AG08396 (cell line): ENCODE measurements around the gene DLX3.

Source experiments
- DNase-seq: peaks from one replicate; pipeline ENCODE4 v3.0.0; 2012; ENCODE audit warnings: low spot score, mixed read lengths

The DLX3 gene

DNA sequence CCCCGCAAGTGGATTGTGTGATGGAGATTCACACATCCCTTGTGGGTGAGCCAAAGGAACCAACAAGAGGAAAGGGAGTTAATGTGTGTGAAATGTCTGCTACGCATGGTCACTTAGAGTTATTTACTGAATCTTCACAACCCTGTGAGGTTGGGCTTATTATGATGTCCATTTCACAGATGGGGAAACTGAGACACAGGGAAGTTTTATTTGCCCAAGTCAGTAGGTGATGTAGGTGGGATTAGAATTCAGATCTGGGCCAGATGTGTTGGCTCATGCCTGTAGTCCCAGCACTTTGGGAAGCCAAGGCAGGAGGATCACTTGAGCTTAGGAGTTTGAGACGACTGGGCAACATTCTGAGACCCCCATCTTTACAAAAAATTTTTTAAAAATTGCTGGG is 37.7 kb downstream of the DLX3 start:
- DNase-seq: no peak

- no peak for DNase-seq
These were observed 38.2 kb downstream of the DLX3 start for GRCh38 chr17:49956780-49957179.

- no peak for DNase-seq
These were observed 39.9 kb downstream of the DLX3 start for GRCh38 chr17:49955157-49955556.

GRCh38 chr17:49952912-49953497 is 42.0 kb downstream of the DLX3 start:
- DNase-seq: no peak

- DNase-seq: peak; percentile 83
These were observed 42.7 kb downstream of the DLX3 start for GRCh38 chr17:49952209-49952911.

GRCh38 chr17:49951362-49952082 is 43.5 kb downstream of the DLX3 start:
- no peak for DNase-seq

GRCh38 chr17:49949634-49950033 is 45.4 kb downstream of the DLX3 start:
- DNase-seq: no peak

GRCh38 chr17:49946964-49947584 is 48.0 kb downstream of the DLX3 start:
- DNase-seq: no peak

DNA sequence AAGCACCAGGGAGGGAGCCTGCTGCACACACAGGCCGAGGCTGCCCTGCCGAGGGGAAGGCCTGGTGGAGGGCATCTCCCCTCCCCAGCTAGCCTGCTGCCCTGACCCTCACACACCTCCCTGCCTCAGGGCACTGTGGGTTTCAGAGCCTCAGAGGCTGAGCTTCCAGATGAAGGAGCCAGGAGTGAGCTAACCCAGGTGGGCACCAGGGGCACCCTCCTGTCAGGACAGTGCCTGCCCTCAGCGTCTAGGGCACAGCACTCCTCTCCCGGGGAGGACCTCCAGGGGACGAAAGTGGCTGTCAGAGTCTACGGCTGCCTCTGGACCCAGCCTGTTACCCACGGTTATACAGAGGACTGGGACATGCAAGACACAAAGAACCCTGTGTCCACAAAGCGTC is 48.8 kb downstream of the DLX3 start:
- no peak for DNase-seq

DNA sequence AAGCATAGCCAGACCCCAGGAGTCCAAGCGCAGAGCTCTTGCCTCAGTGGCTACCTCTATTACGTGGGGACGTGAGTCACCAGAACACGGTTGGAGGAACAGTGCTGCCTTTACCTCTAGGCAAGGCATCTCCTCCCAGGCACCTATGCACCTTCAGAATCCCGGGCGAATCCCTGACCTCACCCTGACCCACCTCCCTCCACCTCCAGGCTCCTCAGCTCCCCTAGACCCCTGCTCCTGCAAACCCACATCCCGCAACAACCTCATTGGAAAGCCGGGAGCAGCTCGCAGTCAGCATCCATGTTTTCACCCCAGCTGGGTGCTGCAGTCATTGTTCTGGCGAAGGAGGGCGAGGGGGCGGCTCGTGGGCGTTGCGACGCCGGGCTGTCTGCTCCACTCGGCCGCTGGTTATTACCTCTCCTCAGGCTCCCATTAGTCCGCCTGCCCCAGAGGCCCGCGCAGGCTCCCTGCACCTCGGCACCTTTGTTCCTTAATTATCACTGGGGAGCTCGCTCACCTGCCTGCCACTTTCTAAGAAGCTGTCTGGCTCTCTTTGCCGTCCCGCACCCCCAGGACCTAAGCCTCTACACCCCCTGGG is 50.7 kb downstream of the DLX3 start:
- no peak for DNase-seq

- DNase-seq: no peak
These were observed 52.1 kb downstream of the DLX3 start for GRCh38 chr17:49942947-49943346.

DNA sequence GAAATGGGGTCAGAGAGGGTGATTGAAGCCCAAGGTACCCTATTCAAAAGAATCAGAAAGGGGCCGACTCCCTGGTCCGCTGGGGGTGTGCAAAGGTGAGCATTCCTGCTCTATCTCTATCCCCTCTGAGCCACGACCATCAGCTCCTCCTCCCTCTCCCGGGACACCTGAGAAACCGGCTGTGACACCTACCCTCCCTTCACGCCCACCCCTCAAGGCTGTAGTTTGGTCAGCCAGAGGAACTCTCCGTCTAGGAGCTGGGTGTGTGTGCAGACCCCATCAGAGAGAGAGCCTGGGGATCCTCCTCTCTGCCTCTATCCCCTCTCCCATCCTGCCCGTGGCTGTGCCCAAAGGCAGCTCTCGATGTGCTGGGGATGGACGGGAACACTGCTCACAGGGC is 53.6 kb downstream of the DLX3 start:
- DNase-seq: no peak
